K562 (cell line): ENCODE results near the gene ATG4D. TPM values are rescaled to one million over a fixed set of nuclear protein-coding genes. Genes with fewer than 3 reads are reported as not detected.

Experiments
- ASH1L ChIP-seq: fragments of 450-650 bp; IDR thresholded peaks from 2 replicates; pipeline ENCODE4 v1.6.1; 2018; ENCODE audit warnings: borderline replicate concordance, mild to moderate bottlenecking, low read depth; ENCODE audit not compliant: partially characterized antibody
- ESRRB ChIP-seq: fragments of 250-450 bp; sonication (Bioruptor Pico); IDR thresholded peaks from 2 replicates; pipeline ENCODE4 v1.5.0; 2020; ENCODE audit warnings: mild to moderate bottlenecking, moderate library complexity, borderline replicate concordance
- MCM7 ChIP-seq, 2 experiments: fragments of 450-650 bp; IDR thresholded peaks; 2 replicates each; pipeline ENCODE4 v1.6.1; 2016 to 2018
- NR4A1 ChIP-seq, 2 experiments: fragments of 250-450 bp in 1 of 2; fragments of 450-650 bp in 1 of 2; sonication (Bioruptor Pico) in 1 of 2; IDR thresholded peaks; 2 replicates each; pipeline versions ENCODE4 v1.4.0 to v1.6.1; 2016 to 2020; ENCODE audit warnings: mild to moderate bottlenecking in 2 of 2, missing compliant biosample characterization in 1 of 2, missing genetic modification characterization in 1 of 2, moderate library complexity in 1 of 2
- POLR2AphosphoS2 ChIP-seq: IDR thresholded peaks from 2 replicates; pipeline ENCODE4 v1.6.1; 2012; ENCODE audit warnings: low read length, improper control_type of control experiment
- SREBF1 ChIP-seq: fragments of 150-350 bp; IDR thresholded peaks from 2 replicates; pipeline ENCODE4 v1.6.1; 2014; ENCODE audit warnings: antibody characterized with exemption, low read depth, low read length, borderline replicate concordance
- SRSF7 ChIP-seq: fragments of 200-400 bp; formaldehyde crosslinking; optimal IDR thresholded peaks from 2 replicates; pipeline ENCODE3; 2017; ENCODE audit warnings: mild to moderate bottlenecking, low read depth, low read length
- TAF7 ChIP-seq: fragments of 450-650 bp; IDR thresholded peaks from 2 replicates; pipeline ENCODE4 v1.6.1; 2016; ENCODE audit warnings: missing genetic modification characterization, missing compliant biosample characterization
- TARDBP ChIP-seq: fragments of 450-650 bp; IDR thresholded peaks from 2 replicates; pipeline ENCODE4 v1.6.1; 2016
- ZNF140 ChIP-seq: fragments of 250-450 bp; sonication (Bioruptor Pico); IDR thresholded peaks from 2 replicates; pipeline ENCODE4 v1.8.0; 2021; ENCODE audit warnings: moderate library complexity, mild to moderate bottlenecking, inconsistent platforms
- ZNF3 ChIP-seq: fragments of 250-450 bp; sonication (Bioruptor Pico); IDR thresholded peaks from 2 replicates; pipeline ENCODE4 v1.5.0; 2021; ENCODE audit warnings: mild to moderate bottlenecking, moderate library complexity
- ZZZ3 ChIP-seq: fragments of 450-650 bp; IDR thresholded peaks from 2 replicates; pipeline ENCODE4 v1.6.1; 2016; ENCODE audit warnings: antibody characterized with exemption, mild to moderate bottlenecking, moderate library complexity
- polyA plus RNA-seq, 8 experiments: library from polyadenylated mRNA; depleted of rRNA in 4 of 8; stranded (reverse) in 5 of 8; unstranded in 3 of 8; fragments of >200 nt; fragmentation: Nextera tagmentation in 2 of 8; fragmentation: Illumina TruSeq in 1 of 8; extraction: Ambion mirVana in 2 of 8; extraction: Trizol in 1 of 8; gene quantifications; 2 replicates each; pipeline versions ENCODE4 v1.2.1 to v1.2.3, GENCODE V29; 2011 to 2014; ENCODE audit warnings: inconsistent platforms in 1 of 8, missing spikeins in 1 of 8
- total RNA-seq, 7 experiments: library from RNA; depleted of rRNA in 6 of 7; stranded (reverse); fragments of >200 nt in 6 of 7; fragmentation: Illumina TruSeq in 2 of 7; extraction: Trizol in 2 of 7; gene quantifications; 2 replicates each; pipeline versions ENCODE4 v1.2.1 to v1.2.3, GENCODE V29; 2011 to 2021; ENCODE audit warnings: low replicate concordance in 1 of 7
- TF ChIP-seq, protein P1 (sequence below): fragments of 250-450 bp; sonication (Bioruptor Pico); IDR thresholded peaks from 2 replicates; pipeline ENCODE4 v1.5.0; 2022; ENCODE audit warnings: mild to moderate bottlenecking
- TF ChIP-seq, protein P2 (sequence below): fragments of 200-800 bp; sonication (Bioruptor generic); IDR thresholded peaks from 2 replicates; pipeline ENCODE4 v1.6.1; 2017; ENCODE audit warnings: missing genetic modification characterization, missing compliant biosample characterization
- TF ChIP-seq, protein P3 (sequence below), 2 experiments: IDR thresholded peaks; 2 replicates each; pipeline ENCODE4 v1.6.1; 2012; ENCODE audit warnings: improper control_type of control experiment in 2 of 2, low read depth in 2 of 2, low read length in 2 of 2, borderline replicate concordance in 1 of 2
- TF ChIP-seq, protein P4 (sequence below): fragments of 250-450 bp; sonication (Bioruptor Pico); IDR thresholded peaks from 2 replicates; pipeline ENCODE4 v1.8.0; 2022; ENCODE audit warnings: moderate library complexity, mild to moderate bottlenecking, inconsistent platforms
- TF ChIP-seq, protein P5 (sequence below), 2 experiments: IDR thresholded peaks; 2 replicates each; pipeline ENCODE4 v1.6.1; 2011; ENCODE audit warnings: borderline replicate concordance in 1 of 2, control low read depth in 1 of 2, low read depth in 1 of 2, low read length in 1 of 2, mild to moderate bottlenecking in 1 of 2, mixed read lengths in 1 of 2, moderate library complexity in 1 of 2; ENCODE audit not compliant: insufficient read depth in 1 of 2, insufficient read length in 1 of 2, poor library complexity in 1 of 2, severe bottlenecking in 1 of 2; ENCODE audit errors: extremely low read depth in 1 of 2
- TF ChIP-seq, protein P6 (sequence below): fragments of 250-450 bp; sonication (Bioruptor Pico); IDR thresholded peaks from 2 replicates; pipeline ENCODE4 v1.5.1; 2021; ENCODE audit warnings: mild to moderate bottlenecking

Gene ATG4D
- total and polyA plus RNA-seq, 9 of the 15 experiments (the other 6 are each of a cell fraction or from before 2014, with no cell fraction given) = 0.51 to 66.1 (median 22.9) TPM

DNA sequence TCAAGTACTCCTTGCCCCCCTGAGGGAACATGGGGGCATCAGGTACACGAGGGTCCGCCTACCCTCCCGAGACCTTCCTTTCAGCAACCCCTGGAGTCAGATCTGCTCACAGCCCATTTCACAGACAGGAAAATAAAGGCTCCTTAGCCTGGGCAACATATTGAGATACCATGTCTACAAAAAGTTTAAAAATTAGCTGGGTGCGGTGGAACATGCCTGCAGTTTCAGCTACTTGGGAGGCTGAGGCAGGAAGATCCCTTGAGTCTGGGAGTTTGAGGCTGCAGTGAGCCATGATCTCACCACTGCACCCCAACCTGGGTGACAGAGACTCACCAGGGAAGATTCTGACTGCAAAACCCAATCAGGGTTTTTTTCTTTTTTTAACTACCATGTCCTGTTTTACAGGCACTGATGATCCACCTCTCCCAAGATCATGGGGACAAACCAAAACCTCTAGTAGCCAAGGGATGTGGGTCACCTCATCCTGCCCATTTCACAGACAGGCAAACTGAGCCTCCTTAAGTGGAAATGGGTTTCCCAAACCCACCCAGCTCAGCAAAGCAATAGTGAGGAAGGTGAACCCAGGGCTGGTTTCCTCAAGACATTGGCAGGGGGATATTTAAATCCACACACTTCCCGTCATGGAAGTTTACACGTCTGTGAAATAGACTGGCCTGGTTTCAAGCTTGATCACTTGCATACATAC is 31.5 kb downstream of the ATG4D start (continued):
- TF ChIP-seq, protein P1, sequence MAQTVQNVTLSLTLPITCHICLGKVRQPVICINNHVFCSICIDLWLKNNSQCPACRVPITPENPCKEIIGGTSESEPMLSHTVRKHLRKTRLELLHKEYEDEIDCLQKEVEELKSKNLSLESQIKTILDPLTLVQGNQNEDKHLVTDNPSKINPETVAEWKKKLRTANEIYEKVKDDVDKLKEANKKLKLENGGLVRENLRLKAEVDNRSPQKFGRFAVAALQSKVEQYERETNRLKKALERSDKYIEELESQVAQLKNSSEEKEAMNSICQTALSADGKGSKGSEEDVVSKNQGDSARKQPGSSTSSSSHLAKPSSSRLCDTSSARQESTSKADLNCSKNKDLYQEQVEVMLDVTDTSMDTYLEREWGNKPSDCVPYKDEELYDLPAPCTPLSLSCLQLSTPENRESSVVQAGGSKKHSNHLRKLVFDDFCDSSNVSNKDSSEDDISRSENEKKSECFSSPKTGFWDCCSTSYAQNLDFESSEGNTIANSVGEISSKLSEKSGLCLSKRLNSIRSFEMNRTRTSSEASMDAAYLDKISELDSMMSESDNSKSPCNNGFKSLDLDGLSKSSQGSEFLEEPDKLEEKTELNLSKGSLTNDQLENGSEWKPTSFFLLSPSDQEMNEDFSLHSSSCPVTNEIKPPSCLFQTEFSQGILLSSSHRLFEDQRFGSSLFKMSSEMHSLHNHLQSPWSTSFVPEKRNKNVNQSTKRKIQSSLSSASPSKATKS = no peak
- TF ChIP-seq POLR2AphosphoS2 = no peak
- TF ChIP-seq, protein P2, sequence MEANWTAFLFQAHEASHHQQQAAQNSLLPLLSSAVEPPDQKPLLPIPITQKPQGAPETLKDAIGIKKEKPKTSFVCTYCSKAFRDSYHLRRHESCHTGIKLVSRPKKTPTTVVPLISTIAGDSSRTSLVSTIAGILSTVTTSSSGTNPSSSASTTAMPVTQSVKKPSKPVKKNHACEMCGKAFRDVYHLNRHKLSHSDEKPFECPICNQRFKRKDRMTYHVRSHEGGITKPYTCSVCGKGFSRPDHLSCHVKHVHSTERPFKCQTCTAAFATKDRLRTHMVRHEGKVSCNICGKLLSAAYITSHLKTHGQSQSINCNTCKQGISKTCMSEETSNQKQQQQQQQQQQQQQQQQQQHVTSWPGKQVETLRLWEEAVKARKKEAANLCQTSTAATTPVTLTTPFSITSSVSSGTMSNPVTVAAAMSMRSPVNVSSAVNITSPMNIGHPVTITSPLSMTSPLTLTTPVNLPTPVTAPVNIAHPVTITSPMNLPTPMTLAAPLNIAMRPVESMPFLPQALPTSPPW (CRISPR knock-in tag) = no peak
- TF ChIP-seq ZNF3 (CRISPR knock-in tag) = no peak
- TF ChIP-seq, protein P3, sequence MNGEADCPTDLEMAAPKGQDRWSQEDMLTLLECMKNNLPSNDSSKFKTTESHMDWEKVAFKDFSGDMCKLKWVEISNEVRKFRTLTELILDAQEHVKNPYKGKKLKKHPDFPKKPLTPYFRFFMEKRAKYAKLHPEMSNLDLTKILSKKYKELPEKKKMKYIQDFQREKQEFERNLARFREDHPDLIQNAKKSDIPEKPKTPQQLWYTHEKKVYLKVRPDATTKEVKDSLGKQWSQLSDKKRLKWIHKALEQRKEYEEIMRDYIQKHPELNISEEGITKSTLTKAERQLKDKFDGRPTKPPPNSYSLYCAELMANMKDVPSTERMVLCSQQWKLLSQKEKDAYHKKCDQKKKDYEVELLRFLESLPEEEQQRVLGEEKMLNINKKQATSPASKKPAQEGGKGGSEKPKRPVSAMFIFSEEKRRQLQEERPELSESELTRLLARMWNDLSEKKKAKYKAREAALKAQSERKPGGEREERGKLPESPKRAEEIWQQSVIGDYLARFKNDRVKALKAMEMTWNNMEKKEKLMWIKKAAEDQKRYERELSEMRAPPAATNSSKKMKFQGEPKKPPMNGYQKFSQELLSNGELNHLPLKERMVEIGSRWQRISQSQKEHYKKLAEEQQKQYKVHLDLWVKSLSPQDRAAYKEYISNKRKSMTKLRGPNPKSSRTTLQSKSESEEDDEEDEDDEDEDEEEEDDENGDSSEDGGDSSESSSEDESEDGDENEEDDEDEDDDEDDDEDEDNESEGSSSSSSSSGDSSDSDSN (IDR thresholded peaks at IDR 0.05; ENCODE audit: borderline replicate concordance in 1 of 2, low read depth in 2 of 2, low read length in 2 of 2) = no peak
- no peak for TF ChIP-seq ASH1L
- no peak for TF ChIP-seq ZNF140 (CRISPR knock-in tag)
- TF ChIP-seq MCM7 (IDR thresholded peaks at IDR 0.05) = no peak
- no peak for TF ChIP-seq SRSF7
- no peak for TF ChIP-seq ZZZ3
- TF ChIP-seq, protein P4, sequence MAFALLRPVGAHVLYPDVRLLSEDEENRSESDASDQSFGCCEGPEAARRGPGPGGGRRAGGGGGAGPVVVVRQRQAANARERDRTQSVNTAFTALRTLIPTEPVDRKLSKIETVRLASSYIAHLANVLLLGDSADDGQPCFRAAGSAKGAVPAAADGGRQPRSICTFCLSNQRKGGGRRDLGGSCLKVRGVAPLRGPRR (CRISPR knock-in tag) = no peak
- no peak for TF ChIP-seq NR4A1 (CRISPR knock-in tag; IDR thresholded peaks at IDR 0.05)
- no peak for TF ChIP-seq NR4A1 (tag; IDR thresholded peaks at IDR 0.05)
- no peak for TF ChIP-seq SREBF1
- no peak for TF ChIP-seq TAF7 (tag)
- TF ChIP-seq ESRRB (CRISPR knock-in tag) = no peak
- TF ChIP-seq, protein P5, sequence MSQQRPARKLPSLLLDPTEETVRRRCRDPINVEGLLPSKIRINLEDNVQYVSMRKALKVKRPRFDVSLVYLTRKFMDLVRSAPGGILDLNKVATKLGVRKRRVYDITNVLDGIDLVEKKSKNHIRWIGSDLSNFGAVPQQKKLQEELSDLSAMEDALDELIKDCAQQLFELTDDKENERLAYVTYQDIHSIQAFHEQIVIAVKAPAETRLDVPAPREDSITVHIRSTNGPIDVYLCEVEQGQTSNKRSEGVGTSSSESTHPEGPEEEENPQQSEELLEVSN (IDR thresholded peaks at IDR 0.05; ENCODE audit: borderline replicate concordance in 1 of 2, extremely low read depth in 1 of 2, insufficient read depth in 1 of 2, insufficient read length in 1 of 2, low read depth in 1 of 2, low read length in 1 of 2, poor library complexity in 1 of 2, severe bottlenecking in 1 of 2) = no peak
- TF ChIP-seq, protein P6, sequence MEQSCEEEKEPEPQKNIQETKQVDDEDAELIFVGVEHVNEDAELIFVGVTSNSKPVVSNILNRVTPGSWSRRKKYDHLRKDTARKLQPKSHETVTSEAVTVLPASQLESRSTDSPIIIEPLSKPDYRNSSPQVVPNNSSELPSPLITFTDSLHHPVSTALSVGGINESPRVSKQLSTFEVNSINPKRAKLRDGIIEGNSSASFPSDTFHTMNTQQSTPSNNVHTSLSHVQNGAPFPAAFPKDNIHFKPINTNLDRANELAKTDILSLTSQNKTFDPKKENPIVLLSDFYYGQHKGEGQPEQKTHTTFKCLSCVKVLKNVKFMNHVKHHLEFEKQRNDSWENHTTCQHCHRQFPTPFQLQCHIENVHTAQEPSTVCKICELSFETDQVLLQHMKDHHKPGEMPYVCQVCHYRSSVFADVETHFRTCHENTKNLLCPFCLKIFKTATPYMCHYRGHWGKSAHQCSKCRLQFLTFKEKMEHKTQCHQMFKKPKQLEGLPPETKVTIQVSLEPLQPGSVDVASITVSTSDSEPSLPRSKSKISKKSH (CRISPR knock-in tag) = no peak
- no peak for TF ChIP-seq TARDBP
